Activated naive CD4-positive, alpha-beta T cell treated with anti-CD3 and anti-CD28 coated beads, Interleukin-2, amount 50 U/mL, for 72 hours (primary cell): ENCODE results near the gene KDSR. TPM values are rescaled to one million over a fixed set of nuclear protein-coding genes. Genes with fewer than 3 reads are reported as not detected.

Experiments
- ATAC-seq, 2 donors: fragments of 150-1000 bp; cut with Tn5 transposase; 2 replicates each; pipeline ENCODE4 v1.10.0; 2021; ENCODE audit warnings: mild to moderate bottlenecking in 2 of 2, moderate library complexity in 2 of 2
- DNase-seq, 2 donors: peaks; one replicate each; pipeline ENCODE4 v3.0.0; 2021 to 2022; ENCODE audit warnings: low spot score in 2 of 2
- H3K27ac Mint-ChIP-seq, 2 donors: one replicate each; pipeline ENCODE4 v1.8.0; 2022; ENCODE audit warnings: mild to moderate bottlenecking in 2 of 2, mixed read lengths in 2 of 2
- H3K36me3 Mint-ChIP-seq, 2 donors: one replicate each; pipeline ENCODE4 v1.8.0; 2022; ENCODE audit warnings: mixed read lengths in 2 of 2
- H3K9me3 Mint-ChIP-seq, 2 donors: one replicate each; pipeline ENCODE4 v1.8.0; 2022; ENCODE audit warnings: mixed read lengths in 2 of 2
- total RNA-seq, 2 donors: library from RNA; stranded (reverse); gene quantifications; one replicate each; pipeline ENCODE4 v1.2.3, GENCODE V29; 2022

KDSR gene
- total RNA-seq, 2 donors from 2014 or later: 69.1 to 90.1 TPM

DNA sequence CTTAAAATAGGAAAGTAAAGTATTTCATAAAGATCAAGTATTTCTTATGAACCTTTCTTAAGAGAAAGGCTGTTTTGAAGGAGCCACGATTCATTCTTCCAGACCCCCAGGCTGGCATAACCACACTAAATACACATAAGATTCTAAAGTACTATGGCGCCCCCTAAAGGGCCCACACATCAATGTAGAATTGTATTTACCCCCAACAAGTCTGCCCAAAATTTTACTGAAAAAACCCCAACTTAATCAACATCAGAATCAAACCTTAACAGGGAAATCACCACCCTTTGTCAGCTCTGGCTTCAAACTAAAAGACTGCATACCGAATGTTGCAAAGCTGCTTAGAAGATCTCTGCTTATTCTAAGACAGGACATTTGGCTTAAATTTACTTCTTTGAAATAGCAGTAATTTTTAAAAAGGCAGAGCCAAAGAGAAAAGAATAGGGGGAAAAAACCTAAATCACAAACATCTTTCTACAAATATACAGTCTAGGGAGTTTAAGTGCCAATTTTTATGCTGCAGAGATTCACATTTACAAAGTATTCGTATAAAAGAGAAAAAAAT, 27.0 kb downstream of the KDSR start:
- DNase-seq: peak in 1 of 2 donors; percentile 39
- H3K27ac Mint-ChIP-seq: no peak overlapping the region
- peaks cover 6 to 38% of the 10 kb centered on the region in 2 donors for H3K36me3 Mint-ChIP-seq
- no peaks in the 10 kb centered on the region for H3K9me3 Mint-ChIP-seq
- no peak for ATAC-seq

- Mint-ChIP-seq H3K36me3 (peaks cover 11 to 50% of the 10 kb centered on the region in 2 donors), H3K27ac (peak overlapping the region in 1 of 2 donors; percentile 68), H3K9me3 (no peaks in the 10 kb centered on the region)
- no peak for DNase-seq
- ATAC-seq: peak; percentile 29 to 58
Observed at GRCh38 chr18:63336366-63337099, 30.5 kb downstream of the KDSR start.

DNA sequence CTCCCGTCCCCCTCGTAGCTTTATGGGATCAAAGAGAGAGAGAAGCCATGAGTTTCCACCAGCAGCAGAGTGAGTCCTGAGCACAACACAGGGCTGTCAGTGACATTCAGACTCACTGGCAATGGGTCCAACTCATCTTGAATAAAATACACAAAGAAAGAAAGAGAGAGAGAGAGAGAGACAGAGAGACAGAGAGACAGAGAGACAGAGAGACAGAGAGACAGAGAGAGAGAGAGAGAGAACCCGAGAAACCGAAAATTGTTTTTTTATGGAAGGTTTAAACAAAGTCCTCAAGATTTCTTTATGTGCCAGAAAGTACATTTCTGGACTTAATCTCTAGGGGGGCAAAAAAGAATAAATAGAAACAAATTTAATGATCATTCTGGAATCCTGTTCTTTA, 35.9 kb downstream of the KDSR start:
- Mint-ChIP-seq H3K36me3 (peaks cover 10 to 31% of the 10 kb centered on the region in 2 donors), H3K27ac (no peak overlapping the region), H3K9me3 (no peaks in the 10 kb centered on the region)
- DNase-seq (no peak), ATAC-seq (no peak)

DNA sequence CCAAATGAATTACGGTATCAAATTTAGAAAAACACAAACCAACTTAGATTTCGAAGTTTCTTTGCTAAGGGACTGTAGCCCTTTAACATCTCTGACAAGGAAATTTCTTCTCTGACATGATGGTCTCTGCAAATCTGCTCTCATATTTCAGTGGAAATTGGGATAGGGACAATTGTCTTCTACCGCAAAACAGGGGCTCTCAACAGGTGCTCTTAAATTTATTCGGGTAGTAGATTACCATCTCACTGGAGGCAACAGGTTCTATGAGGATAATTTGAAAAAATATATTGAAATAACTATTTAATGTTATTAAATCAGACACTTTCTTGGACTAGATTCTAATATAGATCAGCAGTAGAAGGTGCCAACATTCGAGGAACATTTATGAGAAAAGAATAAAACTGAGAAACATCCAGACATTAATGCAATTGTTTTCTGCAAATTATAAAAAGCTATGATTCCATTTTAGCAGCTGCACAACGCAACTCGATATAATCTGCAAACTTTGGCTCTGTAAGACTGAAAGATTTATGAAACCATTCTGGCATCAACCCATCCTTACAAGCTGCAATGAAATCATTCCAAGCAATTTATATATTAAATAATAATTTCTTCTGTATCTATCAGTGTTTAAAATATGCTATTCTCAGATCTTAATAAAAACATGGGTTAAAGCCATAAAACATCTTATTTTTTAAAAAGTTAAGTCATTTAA, 37.4 kb downstream of the KDSR start:
- no peak for ATAC-seq
- no peak overlapping the region for H3K27ac Mint-ChIP-seq
- H3K9me3 Mint-ChIP-seq: no peaks in the 10 kb centered on the region
- no peak for DNase-seq
- H3K36me3 Mint-ChIP-seq: peaks cover 5 to 23% of the 10 kb centered on the region in 2 donors

DNA sequence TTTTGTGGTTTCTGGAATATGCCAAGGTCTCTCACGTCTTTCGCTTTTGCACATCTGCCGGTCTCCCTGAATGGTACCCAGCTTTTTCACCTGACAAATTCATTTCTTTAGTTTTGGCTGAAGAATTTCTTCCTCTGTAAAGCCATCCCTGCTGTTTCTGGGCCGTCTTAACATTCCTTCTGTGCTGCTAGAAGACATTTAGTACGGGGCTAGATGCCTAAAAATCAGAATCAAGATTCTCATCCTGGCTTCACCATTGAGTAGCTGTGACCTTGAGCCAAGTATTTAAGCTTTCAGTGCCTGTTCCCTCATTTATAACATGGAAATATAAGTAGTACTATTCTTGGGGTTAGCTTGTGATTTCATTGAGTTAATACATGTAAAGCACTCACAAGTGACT, 41.0 kb downstream of the KDSR start:
- Mint-ChIP-seq H3K36me3 (peaks cover 0 to 3% of the 10 kb centered on the region in 2 donors), H3K9me3 (no peaks in the 10 kb centered on the region), H3K27ac (peak overlapping the region in 1 of 2 donors; percentile 5)
- ATAC-seq (no peak), DNase-seq (no peak)

- no peaks in the 10 kb centered on the region for H3K9me3 Mint-ChIP-seq
- DNase-seq (no peak), ATAC-seq (no peak)
- no peaks in the 10 kb centered on the region for H3K36me3 Mint-ChIP-seq
- no peak overlapping the region for H3K27ac Mint-ChIP-seq
Observed at GRCh38 chr18:63325086-63325686, 41.8 kb downstream of the KDSR start.

GRCh38 chr18:63322908-63323634, 43.9 kb downstream of the KDSR start:
- H3K9me3 Mint-ChIP-seq: no peaks in the 10 kb centered on the region
- no peak overlapping the region for H3K27ac Mint-ChIP-seq
- peaks cover 13 to 15% of the 10 kb centered on the region in 2 donors for H3K36me3 Mint-ChIP-seq
- ATAC-seq: no peak
- peak in 1 of 2 donors; percentile 49 for DNase-seq

- H3K27ac Mint-ChIP-seq: no peak overlapping the region
Observed at GRCh38 chr18:63322206-63322605, 44.8 kb downstream of the KDSR start.

DNA sequence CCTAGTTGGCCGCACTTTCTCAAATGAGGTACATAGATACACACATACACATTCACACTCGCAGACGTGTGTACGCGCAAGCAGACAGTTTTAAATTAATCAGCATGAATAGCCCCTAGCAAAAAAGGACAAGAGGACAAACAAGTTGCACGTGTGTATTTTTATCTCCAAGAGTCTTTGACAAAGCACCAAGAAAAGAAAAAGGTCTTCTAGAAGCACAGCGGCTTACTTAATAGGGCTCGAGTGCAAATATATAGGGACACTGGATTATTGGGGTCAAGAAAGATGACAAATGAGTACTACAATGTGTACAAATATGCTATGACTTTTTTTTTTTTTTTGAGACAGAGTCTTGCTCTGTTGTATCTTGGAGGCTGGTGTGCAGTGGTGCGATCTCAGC, 45.7 kb downstream of the KDSR start:
- DNase-seq: no peak
- H3K27ac Mint-ChIP-seq: peak overlapping the region in 1 of 2 donors; percentile 93
- H3K36me3 Mint-ChIP-seq: peaks cover 29 to 30% of the 10 kb centered on the region in 2 donors
- H3K9me3 Mint-ChIP-seq: no peaks in the 10 kb centered on the region
- no peak for ATAC-seq

More at GRCh38 chr18:63322206-63322605, 44.8 kb downstream of the KDSR start:
- Mint-ChIP-seq H3K9me3 (no peaks in the 10 kb centered on the region), H3K36me3 (peaks cover 22 to 23% of the 10 kb centered on the region in 2 donors)
- no peak for ATAC-seq
- DNase-seq: no peak

GRCh38 chr18:63320975-63321265, 46.1 kb downstream of the KDSR start:
- ATAC-seq (no peak), DNase-seq (no peak)
- H3K36me3 Mint-ChIP-seq: peaks cover 33 to 34% of the 10 kb centered on the region in 2 donors
- no peaks in the 10 kb centered on the region for H3K9me3 Mint-ChIP-seq
- H3K27ac Mint-ChIP-seq: peak overlapping the region; percentile 93 to 94

DNA sequence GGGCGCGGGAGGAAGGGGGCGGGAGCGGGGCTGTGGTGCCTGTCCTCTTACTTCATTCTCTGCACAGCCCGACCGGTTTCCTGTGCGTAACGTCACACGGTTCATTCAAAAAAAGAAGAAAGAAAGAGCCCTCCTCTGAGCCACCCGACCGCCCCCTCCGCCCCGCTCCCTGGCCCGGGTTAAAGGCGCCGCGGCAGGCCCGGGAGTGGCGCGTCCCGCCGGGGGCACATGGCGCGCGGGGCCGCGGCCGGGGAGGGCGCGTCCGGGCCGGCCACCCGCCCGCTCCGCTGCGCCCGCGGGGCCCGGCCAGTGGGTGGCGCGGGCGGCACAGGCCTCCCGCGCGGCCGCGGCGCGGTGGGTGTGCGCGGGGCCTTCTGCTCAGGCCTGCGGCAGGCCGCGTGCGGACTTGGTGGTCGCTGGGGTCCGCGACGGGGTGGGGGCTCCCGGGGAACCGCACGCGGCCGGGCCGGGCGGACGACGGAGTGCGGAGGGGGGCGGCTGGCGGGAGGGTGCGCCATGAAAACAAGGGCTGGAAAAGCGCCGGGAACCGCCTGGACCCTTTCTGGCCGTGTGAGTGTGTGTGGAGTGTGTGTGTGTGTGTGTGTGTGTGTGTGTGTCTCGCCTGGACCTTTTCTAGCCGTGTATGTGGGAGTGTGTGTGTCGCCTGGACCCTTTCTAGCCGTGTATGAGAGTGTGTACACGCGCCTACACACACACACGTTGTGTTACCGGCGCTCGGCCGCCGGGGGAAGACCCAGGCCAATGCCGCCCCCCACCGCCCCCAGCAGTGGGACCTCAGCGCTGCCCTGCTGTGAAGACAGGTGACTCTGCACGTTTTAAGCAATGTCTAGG, 46.7 kb downstream of the KDSR start:
- peak; percentile 76 to 83 for ATAC-seq
- Mint-ChIP-seq H3K9me3 (no peaks in the 10 kb centered on the region), H3K36me3 (peaks cover 34 to 39% of the 10 kb centered on the region in 2 donors)

GRCh38 chr18:63319383-63320122, 47.5 kb downstream of the KDSR start, which contains the start of gene BCL2:
Gene BCL2, minus strand, starts transcription at chr18:63319769.
- Mint-ChIP-seq H3K27ac (peak within 1 kb of the TSS; percentile 93 to 97), H3K36me3 (peaks cover 34 to 47% of the 10 kb centered on the region in 2 donors), H3K9me3 (no peaks in the 10 kb centered on the region)
- ATAC-seq: peak; percentile 14 to 47
- DNase-seq: peak in 1 of 2 donors; percentile 72

More for the DNA sequence above, 46.7 kb downstream of the KDSR start:
- peak overlapping the region; percentile 93 to 94 for H3K27ac Mint-ChIP-seq
- DNase-seq: peak; percentile 46 to 82

- DNase-seq (no peak), ATAC-seq (no peak)
- Mint-ChIP-seq H3K36me3 (peaks cover 34 to 54% of the 10 kb centered on the region in 2 donors), H3K9me3 (no peaks in the 10 kb centered on the region), H3K27ac (peak overlapping the region; percentile 93 to 97)
Observed at GRCh38 chr18:63318889-63319382, 48.1 kb downstream of the KDSR start.

DNA sequence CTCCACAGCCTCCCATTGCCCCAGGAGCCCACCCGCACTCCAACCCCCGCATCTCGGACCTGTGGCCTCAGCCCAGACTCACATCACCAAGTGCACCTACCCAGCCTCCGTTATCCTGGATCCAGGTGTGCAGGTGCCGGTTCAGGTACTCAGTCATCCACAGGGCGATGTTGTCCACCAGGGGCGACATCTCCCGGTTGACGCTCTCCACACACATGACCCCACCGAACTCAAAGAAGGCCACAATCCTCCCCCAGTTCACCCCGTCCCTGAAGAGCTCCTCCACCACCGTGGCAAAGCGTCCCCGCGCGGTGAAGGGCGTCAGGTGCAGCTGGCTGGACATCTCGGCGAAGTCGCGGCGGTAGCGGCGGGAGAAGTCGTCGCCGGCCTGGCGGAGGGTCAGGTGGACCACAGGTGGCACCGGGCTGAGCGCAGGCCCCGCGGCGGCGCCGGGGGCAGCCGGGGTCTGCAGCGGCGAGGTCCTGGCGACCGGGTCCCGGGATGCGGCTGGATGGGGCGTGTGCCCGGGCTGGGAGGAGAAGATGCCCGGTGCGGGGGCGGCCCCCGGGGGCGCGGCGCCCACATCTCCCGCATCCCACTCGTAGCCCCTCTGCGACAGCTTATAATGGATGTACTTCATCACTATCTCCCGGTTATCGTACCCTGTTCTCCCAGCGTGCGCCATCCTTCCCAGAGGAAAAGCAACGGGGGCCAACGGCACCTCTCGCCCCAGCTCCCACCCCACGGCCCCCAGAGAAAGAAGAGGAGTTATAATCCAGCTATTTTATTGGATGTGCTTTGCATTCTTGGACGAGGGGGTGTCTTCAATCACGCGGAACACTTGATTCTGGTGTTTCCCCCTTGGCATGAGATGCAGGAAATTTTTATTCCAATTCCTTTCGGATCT, 48.8 kb downstream of the KDSR start:
- H3K36me3 Mint-ChIP-seq: peaks cover 34 to 58% of the 10 kb centered on the region in 2 donors
- no peaks in the 10 kb centered on the region for H3K9me3 Mint-ChIP-seq
- ATAC-seq: peak; percentile 68 to 69
- DNase-seq: peak; percentile 86
- H3K27ac Mint-ChIP-seq: peak overlapping the region; percentile 93 to 98
